ENCODE data around the gene CHRM2. TPM values are rescaled to one million over a fixed set of nuclear protein-coding genes. Genes with fewer than 3 reads are reported as not detected.

The CHRM2 gene
- total and polyA plus RNA-seq, 2 of the 8 experiments (the other 6 are each of a cell fraction or from before 2014, with no cell fraction given), result 0.17 to 0.32 TPM

DNA sequence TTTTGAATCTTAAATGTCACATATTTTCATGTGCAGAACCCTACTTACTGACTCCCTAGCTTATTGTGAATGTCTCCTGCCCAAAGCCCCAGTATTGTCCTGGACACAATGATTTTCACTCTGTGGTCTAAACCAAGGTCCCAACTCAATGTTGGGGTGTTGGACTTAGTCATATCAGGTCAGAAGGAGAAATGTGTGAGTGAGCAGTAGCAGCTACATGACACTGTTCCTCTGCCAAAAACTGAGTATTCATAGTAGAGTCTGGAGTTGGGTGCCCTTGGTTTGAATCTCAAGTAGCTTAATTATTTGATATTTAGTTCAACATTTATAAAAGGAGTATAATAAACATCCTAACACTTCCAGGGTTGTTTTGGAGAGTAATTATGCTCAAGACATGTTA is 141.0 kb downstream of the CHRM2 start:
- Histone ChIP-seq H4K5ac (ENCODE audit: insufficient read length, low read depth, low read length) (no peak overlapping the region), H3K27me3 (replicated peaks in 1 of 4; ENCODE audit: control insufficient read depth in 3 of 4, extremely low read depth in 1 of 4, insufficient read depth in 3 of 4, low read length in 3 of 4) (no peaks in the 10 kb centered on the region), H4K8ac (ENCODE audit: extremely low read depth, insufficient read depth, low read length) (no peak overlapping the region), H3K18ac (ENCODE audit: extremely low read depth, low read length) (no peak overlapping the region), H2BK15ac (ENCODE audit: low read length) (no peak overlapping the region), H3K4me3 (ENCODE audit: extremely low read depth in 1 of 4, insufficient read depth in 2 of 4, low read depth in 3 of 4, low read length in 4 of 4) (no peak overlapping the region), H3K4me2 (ENCODE audit: insufficient read depth in 1 of 2, low read depth in 2 of 2, low read length in 2 of 2) (no peak overlapping the region), H3K56ac (replicated peaks; ENCODE audit: insufficient read length, low read depth, low read length) (no peak overlapping the region), H3K36me3 (ENCODE audit: control insufficient read depth in 2 of 4, insufficient read depth in 4 of 4, low read length in 3 of 4) (no peaks in the 10 kb centered on the region), H3K4ac (replicated peaks; ENCODE audit: insufficient read length, low read depth, low read length) (no peak overlapping the region), H4K20me1 (replicated peaks in 1 of 2; ENCODE audit: control insufficient read depth in 1 of 2, insufficient read depth in 2 of 2, low read length in 2 of 2) (no peaks in the 10 kb centered on the region), H3K27ac (ENCODE audit: low read depth, low read length) (no peak overlapping the region), H3K4me1 (replicated peaks in 1 of 4; ENCODE audit: control insufficient read depth in 3 of 4, insufficient read depth in 4 of 4, low read length in 3 of 4) (no peaks in the 10 kb centered on the region), H2AFZ (ENCODE audit: low read length) (no peak overlapping the region), H3K9ac (replicated peaks in 1 of 4; ENCODE audit: extremely low read depth in 1 of 4, low read depth in 3 of 4, low read length in 3 of 4) (no peak overlapping the region), H2AK5ac (ENCODE audit: low read depth, low read length) (no peak overlapping the region), H2BK120ac (replicated peaks; ENCODE audit: low read depth, low read length) (no peak overlapping the region), H3K23me2 (ENCODE audit: low read depth, low read length) (no peaks in the 10 kb centered on the region), H3K79me1 (ENCODE audit: low read depth, low read length) (no peaks in the 10 kb centered on the region), H3K14ac (ENCODE audit: insufficient read length) (no peak overlapping the region), H4K91ac (replicated peaks; ENCODE audit: insufficient read length, low read length) (no peak overlapping the region), H3K9me3 (ENCODE audit: insufficient read depth in 2 of 2, low read depth in 1 of 2, low read length in 1 of 2) (no peaks in the 10 kb centered on the region), H3K79me2 (ENCODE audit: control insufficient read depth in 1 of 2, insufficient read depth in 2 of 2, low read length in 2 of 2) (no peaks in the 10 kb centered on the region), H2BK5ac (ENCODE audit: low read depth, low read length) (no peak overlapping the region), H3K23ac (ENCODE audit: insufficient read length) (no peak overlapping the region), H2BK12ac (ENCODE audit: low read depth, low read length) (no peak overlapping the region), H2BK20ac (ENCODE audit: low read length) (no peak overlapping the region)
- no peak for DNase-seq (ENCODE audit: low read depth in 1 of 2, low spot score in 2 of 2)
- no peak for FAIRE-seq
- TF ChIP-seq CEBPB (IDR thresholded peaks at IDR 0.05; ENCODE audit: low read depth, low read length) (no peak), POLR2A (IDR thresholded peaks at IDR 0.05; ENCODE audit: control extremely low read depth in 1 of 2, low read depth in 2 of 2, low read length in 2 of 2) (no peak), CBX8 (IDR thresholded peaks at IDR 0.05; ENCODE audit: borderline replicate concordance, low read depth, low read length) (no peak), TEAD4 (IDR thresholded peaks at IDR 0.05; ENCODE audit: low read depth, low read length) (no peak), MAX (IDR thresholded peaks at IDR 0.05) (no peak), BRCA1 (IDR thresholded peaks at IDR 0.05; ENCODE audit: low read depth, low read length) (no peak)
- ChIA-PET POLR2A (ENCODE audit: partially characterized antibody) (no interaction called here), CTCF (ENCODE audit: partially characterized antibody) (no interaction called here)

All from H1 (cell line).